PC-3 (cell line): ENCODE data around the gene IL10.

Experiments used
- EZH2 ChIP-seq: fragments of 300-600 bp; sonication (generic); IDR thresholded peaks from one replicate; pipeline ENCODE4 v1.6.1; 2017; ENCODE audit warnings: antibody characterized with exemption, mild to moderate bottlenecking, low read length; ENCODE audit not compliant: unreplicated experiment
- TF ChIP-seq, protein P1 (sequence below): fragments of 300-600 bp; sonication (generic); conservative IDR thresholded peaks from 2 replicates; pipeline ENCODE4 v1.5.1; 2017; ENCODE audit warnings: antibody characterized with exemption, low read depth, mild to moderate bottlenecking, low read length

DNA sequence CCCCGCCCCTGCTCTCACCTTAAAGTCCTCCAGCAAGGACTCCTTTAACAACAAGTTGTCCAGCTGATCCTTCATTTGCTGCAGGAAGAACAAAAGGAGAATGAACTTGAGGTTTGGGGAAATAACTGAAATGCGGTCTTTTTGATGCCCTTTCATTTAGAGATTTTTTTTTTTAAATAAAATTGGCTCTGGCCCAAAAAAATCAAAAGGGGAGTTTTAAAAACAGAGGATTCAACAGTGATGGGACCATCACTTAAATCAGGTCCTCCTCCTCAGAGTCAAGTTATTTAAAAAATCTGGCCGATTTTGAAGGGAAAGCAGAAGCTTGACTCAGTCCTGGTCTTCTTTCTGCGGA, 979 bp downstream of the IL10 start:
- TF ChIP-seq, protein P1, sequence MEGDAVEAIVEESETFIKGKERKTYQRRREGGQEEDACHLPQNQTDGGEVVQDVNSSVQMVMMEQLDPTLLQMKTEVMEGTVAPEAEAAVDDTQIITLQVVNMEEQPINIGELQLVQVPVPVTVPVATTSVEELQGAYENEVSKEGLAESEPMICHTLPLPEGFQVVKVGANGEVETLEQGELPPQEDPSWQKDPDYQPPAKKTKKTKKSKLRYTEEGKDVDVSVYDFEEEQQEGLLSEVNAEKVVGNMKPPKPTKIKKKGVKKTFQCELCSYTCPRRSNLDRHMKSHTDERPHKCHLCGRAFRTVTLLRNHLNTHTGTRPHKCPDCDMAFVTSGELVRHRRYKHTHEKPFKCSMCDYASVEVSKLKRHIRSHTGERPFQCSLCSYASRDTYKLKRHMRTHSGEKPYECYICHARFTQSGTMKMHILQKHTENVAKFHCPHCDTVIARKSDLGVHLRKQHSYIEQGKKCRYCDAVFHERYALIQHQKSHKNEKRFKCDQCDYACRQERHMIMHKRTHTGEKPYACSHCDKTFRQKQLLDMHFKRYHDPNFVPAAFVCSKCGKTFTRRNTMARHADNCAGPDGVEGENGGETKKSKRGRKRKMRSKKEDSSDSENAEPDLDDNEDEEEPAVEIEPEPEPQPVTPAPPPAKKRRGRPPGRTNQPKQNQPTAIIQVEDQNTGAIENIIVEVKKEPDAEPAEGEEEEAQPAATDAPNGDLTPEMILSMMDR: no peak
- TF ChIP-seq EZH2: no peak
